ENCODE measurements around the gene CCDC110.

The CCDC110 gene

DNA sequence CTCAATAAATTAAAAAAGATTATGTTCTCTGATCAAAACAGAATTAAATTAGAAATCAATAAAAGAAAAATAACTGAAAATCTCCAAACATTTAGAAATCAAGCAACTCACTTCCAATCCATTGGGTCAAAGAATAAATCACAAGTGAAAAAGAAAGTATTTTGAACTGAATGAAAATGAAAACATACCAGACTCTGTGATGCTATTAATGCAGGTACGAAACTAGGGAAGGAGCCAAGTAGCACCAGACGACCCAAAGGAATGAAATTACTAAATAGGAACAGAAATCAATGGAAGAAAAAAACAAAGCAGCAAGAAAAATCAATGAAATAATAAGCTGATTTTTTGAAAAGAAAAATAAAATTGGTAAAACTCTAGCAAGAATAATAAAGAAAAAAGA, 15.4 kb downstream of the CCDC110 start:
- peaks cover 7% of the 10 kb centered on the region for H3K27me3 ChIP-seq (ENCODE audit: insufficient read depth, poor library complexity, severe bottlenecking)
- H3K4me3 ChIP-seq (replicated peaks; ENCODE audit: insufficient read depth, low read length): no peak overlapping the region
- no peak for DNase-seq (ENCODE audit: low read depth in 1 of 2, low spot score in 1 of 2)
- TF ChIP-seq, protein P1, sequence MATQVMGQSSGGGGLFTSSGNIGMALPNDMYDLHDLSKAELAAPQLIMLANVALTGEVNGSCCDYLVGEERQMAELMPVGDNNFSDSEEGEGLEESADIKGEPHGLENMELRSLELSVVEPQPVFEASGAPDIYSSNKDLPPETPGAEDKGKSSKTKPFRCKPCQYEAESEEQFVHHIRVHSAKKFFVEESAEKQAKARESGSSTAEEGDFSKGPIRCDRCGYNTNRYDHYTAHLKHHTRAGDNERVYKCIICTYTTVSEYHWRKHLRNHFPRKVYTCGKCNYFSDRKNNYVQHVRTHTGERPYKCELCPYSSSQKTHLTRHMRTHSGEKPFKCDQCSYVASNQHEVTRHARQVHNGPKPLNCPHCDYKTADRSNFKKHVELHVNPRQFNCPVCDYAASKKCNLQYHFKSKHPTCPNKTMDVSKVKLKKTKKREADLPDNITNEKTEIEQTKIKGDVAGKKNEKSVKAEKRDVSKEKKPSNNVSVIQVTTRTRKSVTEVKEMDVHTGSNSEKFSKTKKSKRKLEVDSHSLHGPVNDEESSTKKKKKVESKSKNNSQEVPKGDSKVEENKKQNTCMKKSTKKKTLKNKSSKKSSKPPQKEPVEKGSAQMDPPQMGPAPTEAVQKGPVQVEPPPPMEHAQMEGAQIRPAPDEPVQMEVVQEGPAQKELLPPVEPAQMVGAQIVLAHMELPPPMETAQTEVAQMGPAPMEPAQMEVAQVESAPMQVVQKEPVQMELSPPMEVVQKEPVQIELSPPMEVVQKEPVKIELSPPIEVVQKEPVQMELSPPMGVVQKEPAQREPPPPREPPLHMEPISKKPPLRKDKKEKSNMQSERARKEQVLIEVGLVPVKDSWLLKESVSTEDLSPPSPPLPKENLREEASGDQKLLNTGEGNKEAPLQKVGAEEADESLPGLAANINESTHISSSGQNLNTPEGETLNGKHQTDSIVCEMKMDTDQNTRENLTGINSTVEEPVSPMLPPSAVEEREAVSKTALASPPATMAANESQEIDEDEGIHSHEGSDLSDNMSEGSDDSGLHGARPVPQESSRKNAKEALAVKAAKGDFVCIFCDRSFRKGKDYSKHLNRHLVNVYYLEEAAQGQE (IDR thresholded peaks at IDR 0.05; ENCODE audit: insufficient replicate concordance, low read depth): no peak
- TF ChIP-seq, protein P2, sequence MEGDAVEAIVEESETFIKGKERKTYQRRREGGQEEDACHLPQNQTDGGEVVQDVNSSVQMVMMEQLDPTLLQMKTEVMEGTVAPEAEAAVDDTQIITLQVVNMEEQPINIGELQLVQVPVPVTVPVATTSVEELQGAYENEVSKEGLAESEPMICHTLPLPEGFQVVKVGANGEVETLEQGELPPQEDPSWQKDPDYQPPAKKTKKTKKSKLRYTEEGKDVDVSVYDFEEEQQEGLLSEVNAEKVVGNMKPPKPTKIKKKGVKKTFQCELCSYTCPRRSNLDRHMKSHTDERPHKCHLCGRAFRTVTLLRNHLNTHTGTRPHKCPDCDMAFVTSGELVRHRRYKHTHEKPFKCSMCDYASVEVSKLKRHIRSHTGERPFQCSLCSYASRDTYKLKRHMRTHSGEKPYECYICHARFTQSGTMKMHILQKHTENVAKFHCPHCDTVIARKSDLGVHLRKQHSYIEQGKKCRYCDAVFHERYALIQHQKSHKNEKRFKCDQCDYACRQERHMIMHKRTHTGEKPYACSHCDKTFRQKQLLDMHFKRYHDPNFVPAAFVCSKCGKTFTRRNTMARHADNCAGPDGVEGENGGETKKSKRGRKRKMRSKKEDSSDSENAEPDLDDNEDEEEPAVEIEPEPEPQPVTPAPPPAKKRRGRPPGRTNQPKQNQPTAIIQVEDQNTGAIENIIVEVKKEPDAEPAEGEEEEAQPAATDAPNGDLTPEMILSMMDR (IDR thresholded peaks at IDR 0.05; ENCODE audit: insufficient read depth, low read length): no peak
- TF ChIP-seq SPI1 (IDR thresholded peaks at IDR 0.05; ENCODE audit: borderline replicate concordance, low read depth) (no peak), GABPA (IDR thresholded peaks at IDR 0.05; ENCODE audit: low read depth) (no peak), POLR2AphosphoS5 (IDR thresholded peaks at IDR 0.05; ENCODE audit: low read depth) (no peak)
- H3K27ac ChIP-seq (replicated peaks): no peak overlapping the region

DNA sequence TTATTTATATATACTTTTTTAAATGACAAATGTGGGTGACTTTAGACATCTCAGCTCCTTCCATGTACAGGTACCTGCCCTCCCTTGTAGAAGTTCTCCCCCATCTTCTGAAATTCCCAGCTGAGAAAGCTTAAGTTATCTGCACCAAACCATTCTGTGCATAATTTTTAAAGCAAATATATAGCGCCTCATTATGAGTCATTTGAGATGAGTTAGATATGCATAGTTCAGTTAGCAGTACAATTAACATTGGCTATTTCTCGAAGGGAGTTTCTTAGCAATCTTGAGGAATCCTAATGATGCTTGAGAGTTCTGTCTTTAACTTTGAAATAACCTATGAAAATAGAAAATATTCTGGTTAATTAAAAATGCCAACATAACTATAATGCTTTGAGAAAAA, 26.3 kb downstream of the CCDC110 start:
- TF ChIP-seq, protein P1 (IDR thresholded peaks at IDR 0.05; ENCODE audit: insufficient replicate concordance, low read depth): no peak
- TF ChIP-seq GABPA (IDR thresholded peaks at IDR 0.05; ENCODE audit: low read depth) (no peak), POLR2AphosphoS5 (IDR thresholded peaks at IDR 0.05; ENCODE audit: low read depth) (no peak), SPI1 (IDR thresholded peaks at IDR 0.05; ENCODE audit: borderline replicate concordance, low read depth) (no peak)
- TF ChIP-seq, protein P2 (IDR thresholded peaks at IDR 0.05; ENCODE audit: insufficient read depth, low read length): no peak
- Histone ChIP-seq H3K27me3 (ENCODE audit: insufficient read depth, poor library complexity, severe bottlenecking) (peaks cover 3% of the 10 kb centered on the region), H3K4me3 (replicated peaks; ENCODE audit: insufficient read depth, low read length) (no peak overlapping the region), H3K27ac (replicated peaks) (no peak overlapping the region)
- no peak for DNase-seq (ENCODE audit: low read depth in 1 of 2, low spot score in 1 of 2)

DNA sequence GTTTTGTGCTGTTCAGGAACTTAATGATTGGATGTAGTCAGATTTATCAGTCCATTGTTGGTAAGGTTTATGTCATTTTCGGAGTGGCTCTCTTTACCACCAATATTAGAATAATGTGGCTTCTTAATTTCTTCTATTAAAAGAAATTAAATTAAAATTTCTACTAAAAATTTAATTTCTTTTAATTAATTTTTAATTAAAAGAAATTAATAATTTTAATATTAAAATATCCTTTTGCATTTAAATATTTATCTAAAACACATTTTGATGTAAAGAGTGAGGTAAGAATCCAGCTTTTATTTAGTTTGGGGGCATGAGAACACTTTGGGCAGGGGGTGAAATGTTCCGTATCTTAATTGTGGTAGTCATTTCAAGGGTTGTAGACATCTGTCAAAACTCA, 30.1 kb downstream of the CCDC110 start:
- TF ChIP-seq, protein P2 (IDR thresholded peaks at IDR 0.05; ENCODE audit: insufficient read depth, low read length): no peak
- no peak for DNase-seq (ENCODE audit: low read depth in 1 of 2, low spot score in 1 of 2)
- peaks cover 8% of the 10 kb centered on the region for H3K27me3 ChIP-seq (ENCODE audit: insufficient read depth, poor library complexity, severe bottlenecking)
- no peak overlapping the region for H3K27ac ChIP-seq (replicated peaks)
- H3K4me3 ChIP-seq (replicated peaks; ENCODE audit: insufficient read depth, low read length): no peak overlapping the region

DNA sequence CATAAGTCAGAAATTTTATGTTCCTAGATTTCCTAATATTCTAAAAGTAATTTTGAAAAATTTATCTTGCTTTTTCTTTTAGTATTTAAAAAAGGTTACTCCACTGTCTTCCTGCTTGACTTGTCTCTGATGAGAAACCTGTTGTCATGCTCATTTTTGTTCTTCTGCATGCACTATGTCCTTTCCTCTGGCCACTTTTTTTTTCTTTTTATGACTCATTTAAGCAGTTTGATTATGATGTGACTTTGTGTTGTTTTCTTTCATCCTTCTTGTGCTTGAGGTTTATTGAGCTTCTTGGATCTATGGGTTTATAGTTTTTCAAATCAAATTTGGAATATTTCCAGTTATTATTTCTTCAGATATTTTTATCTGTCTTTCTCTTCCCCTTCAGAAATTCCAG, 33.7 kb downstream of the CCDC110 start:
- Histone ChIP-seq H3K27ac (replicated peaks) (no peak overlapping the region), H3K4me3 (replicated peaks; ENCODE audit: insufficient read depth, low read length) (no peak overlapping the region), H3K27me3 (ENCODE audit: insufficient read depth, poor library complexity, severe bottlenecking) (peaks cover 7% of the 10 kb centered on the region)
- TF ChIP-seq, protein P1 (IDR thresholded peaks at IDR 0.05; ENCODE audit: insufficient replicate concordance, low read depth): no peak
- TF ChIP-seq POLR2AphosphoS5 (IDR thresholded peaks at IDR 0.05; ENCODE audit: low read depth) (no peak), SPI1 (IDR thresholded peaks at IDR 0.05; ENCODE audit: borderline replicate concordance, low read depth) (no peak)
- TF ChIP-seq, protein P2 (IDR thresholded peaks at IDR 0.05; ENCODE audit: insufficient read depth, low read length): no peak
- no peak for DNase-seq (ENCODE audit: low read depth in 1 of 2, low spot score in 1 of 2)
